A549 treated with dexamethasone at 1 μM for 4 hours (cell line): ENCODE data around the gene KRTAP12-2. TPM values are rescaled to one million over a fixed set of nuclear protein-coding genes. Genes with fewer than 3 reads are reported as not detected.

Source experiments
- total RNA-seq: library from RNA; stranded (reverse); fragments of 200-300 nt; extraction: Qiagen RNA extraction; gene quantifications from 5 replicates; pipeline ENCODE4 v1.2.3, GENCODE V29; 2022

Gene KRTAP12-2, protein sequence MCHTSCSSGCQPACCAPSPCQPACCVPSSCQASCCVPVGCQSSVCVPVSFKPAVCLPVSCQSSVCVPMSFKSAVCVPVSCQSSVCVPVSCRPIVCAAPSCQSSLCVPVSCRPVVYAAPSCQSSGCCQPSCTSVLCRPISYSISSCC
- not detected in 5 replicates for total RNA-seq

GRCh38 chr21:44666401-44667320, at the start of gene KRTAP12-2:
Gene KRTAP12-2, minus strand, starts transcription at chr21:44666927. Its CDS starts 41 bp downstream, at chr21:44666886.

GRCh38 chr21:44711327-44712202, 44.8 kb upstream of the KRTAP12-2 start, which contains the start of gene TSPEAR:
Gene TSPEAR, minus strand, starts transcription at chr21:44711572. Its CDS starts 58 bp downstream, at chr21:44711514.

GRCh38 chr21:44697172-44697810, 30.6 kb upstream of the KRTAP12-2 start, which contains the start of gene KRTAP10-12:
Gene KRTAP10-12, plus strand, starts transcription at chr21:44697172. Its CDS starts 30 bp downstream, at chr21:44697202.

GRCh38 chr21:44681861-44682579, 15.3 kb upstream of the KRTAP12-2 start, which contains the start of gene KRTAP12-1:
Gene KRTAP12-1, minus strand, starts transcription at chr21:44682163. Its CDS starts 40 bp downstream, at chr21:44682123.

GRCh38 chr21:44657635-44658540, 8.8 kb downstream of the KRTAP12-2 start, which contains the start of gene KRTAP12-3:
Gene KRTAP12-3, plus strand, starts transcription at chr21:44657932. Its CDS starts 48 bp downstream, at chr21:44657980.

GRCh38 chr21:44654576-44655175, 12.1 kb downstream of the KRTAP12-2 start, which contains the start of gene KRTAP12-4:
Gene KRTAP12-4, minus strand, starts transcription at chr21:44654659. Its CDS starts 45 bp downstream, at chr21:44654614.

DNA sequence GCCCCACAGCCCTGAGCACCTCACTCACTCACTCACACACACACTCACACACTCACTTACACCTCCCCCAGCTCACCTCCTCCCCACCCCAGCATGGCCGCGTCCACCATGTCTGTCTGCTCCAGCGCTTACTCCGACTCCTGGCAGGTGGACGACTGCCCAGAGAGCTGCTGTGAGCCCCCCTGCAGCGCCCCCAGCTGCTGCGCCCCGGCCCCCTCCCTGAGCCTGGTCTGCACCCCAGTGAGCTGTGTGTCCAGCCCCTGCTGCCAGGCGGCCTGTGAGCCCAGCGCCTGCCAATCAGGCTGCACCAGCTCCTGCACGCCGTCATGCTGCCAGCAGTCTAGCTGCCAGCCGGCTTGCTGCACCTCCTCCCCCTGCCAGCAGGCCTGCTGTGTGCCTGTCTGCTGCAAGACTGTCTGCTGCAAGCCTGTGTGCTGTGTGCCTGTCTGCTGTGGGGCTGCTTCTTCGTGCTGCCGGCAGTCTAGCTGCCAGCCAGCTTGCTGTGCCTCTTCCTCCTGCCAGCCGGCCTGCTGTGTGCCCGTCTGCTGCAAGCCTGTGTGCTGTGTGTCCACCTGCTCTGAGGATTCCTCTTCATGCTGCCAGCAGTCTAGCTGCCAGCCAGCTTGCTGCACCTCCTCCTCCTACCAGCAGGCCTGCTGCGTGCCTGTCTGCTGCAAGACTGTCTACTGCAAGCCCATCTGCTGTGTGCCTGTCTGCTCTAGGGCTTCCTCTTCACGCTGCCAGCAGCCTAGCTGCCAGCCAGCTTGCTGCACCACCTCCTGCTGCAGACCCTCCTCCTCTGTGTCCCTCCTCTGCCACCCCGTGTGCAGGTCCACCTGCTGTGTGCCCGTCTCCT, 20.1 kb downstream of the KRTAP12-2 start, which contains the start of gene KRTAP10-11:
KRTAP10-11 (plus strand) TSS at position 49 of the 856 bp plus-strand sequence; CDS start at position 94, 45 bp downstream.

DNA sequence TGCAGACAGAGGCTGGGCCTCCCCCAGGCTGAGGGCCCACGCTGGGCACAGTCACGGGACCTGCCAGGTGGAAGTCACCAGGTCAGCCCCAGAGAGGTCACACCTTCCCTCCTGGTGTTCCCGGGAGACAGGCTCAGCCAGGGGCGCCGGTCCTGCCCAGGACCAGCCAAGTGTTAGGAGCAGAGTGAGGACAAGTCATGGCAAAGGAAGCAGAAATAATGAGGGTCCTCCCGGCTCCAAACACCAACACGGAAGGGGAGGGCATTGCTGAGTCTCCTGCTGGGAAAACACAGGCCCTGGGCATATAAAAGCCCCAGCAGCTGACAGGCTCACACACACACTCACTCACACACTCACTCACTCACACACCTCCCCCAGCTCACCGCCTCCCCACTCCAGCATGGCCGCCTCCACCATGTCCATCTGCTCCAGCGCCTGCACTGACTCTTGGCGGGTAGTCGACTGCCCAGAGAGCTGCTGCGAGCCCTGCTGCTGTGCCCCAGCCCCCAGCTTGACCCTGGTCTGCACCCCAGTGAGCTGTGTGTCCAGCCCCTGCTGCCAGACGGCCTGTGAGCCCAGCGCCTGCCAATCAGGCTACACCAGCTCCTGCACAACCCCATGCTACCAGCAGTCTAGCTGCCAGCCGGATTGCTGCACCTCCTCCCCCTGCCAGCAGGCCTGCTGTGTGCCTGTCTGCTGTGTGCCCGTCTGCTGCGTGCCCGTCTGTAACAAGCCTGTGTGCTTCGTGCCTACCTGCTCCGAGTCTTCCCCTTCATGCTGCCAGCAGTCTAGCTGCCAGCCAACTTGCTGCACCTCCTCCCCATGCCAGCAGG, 29.5 kb downstream of the KRTAP12-2 start, which contains the start of gene KRTAP10-10:
KRTAP10-10 (plus strand) TSS at position 339 of the 833 bp plus-strand sequence; CDS start at position 401, 62 bp downstream.

DNA sequence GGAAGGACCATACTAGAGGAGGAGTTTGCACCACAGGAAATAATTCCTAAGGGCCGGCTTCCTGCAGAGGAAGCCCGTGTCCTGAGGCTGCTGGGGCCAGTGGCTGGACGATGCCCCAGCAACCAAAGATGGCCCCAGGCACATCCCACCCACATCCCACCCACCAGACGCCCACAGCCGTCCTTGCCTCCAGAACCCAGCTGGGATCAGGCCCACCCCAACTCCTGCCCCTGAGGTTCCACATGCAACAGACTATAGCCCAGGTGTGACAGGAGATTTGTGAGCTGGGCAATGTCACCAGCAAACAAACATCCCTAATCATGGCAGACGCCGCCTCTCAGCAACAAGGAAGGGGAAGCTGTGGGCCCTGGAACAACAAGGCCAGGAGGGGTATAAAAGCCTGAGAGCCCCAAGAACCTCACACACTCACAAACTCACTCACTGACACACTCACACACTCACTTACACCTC, 40.0 kb downstream of the KRTAP12-2 start, which contains the start of gene KRTAP10-9:
KRTAP10-9 (plus strand) TSS at position 421 of the 471 bp plus-strand sequence. CDS start 79 bp downstream, outside the sequence.

Other genes with a start within 250 kb of the KRTAP12-2 start
- gene LRRC3, start 211.4 kb downstream of the KRTAP12-2 start, total RNA-seq = 1.7 to 2.5 TPM (median 2.4 TPM) in 5 replicates
- not detected in 5 replicates for gene KRTAP10-1, start 126.7 kb downstream of the KRTAP12-2 start, total RNA-seq
- gene KRTAP10-2, start 115.4 kb downstream of the KRTAP12-2 start, total RNA-seq = not detected in 5 replicates
- not detected in 5 replicates for gene KRTAP10-3, start 108.1 kb downstream of the KRTAP12-2 start, total RNA-seq
- not detected in 5 replicates for gene KRTAP10-4, start 93.2 kb downstream of the KRTAP12-2 start, total RNA-seq
- not detected in 5 replicates for gene KRTAP10-5, start 86.3 kb downstream of the KRTAP12-2 start, total RNA-seq
- not detected in 5 replicates for gene KRTAP10-6, start 74.4 kb downstream of the KRTAP12-2 start, total RNA-seq
- gene KRTAP10-7, start 66.3 kb downstream of the KRTAP12-2 start, total RNA-seq = not detected in 5 replicates
- gene KRTAP10-8, start 54.8 kb downstream of the KRTAP12-2 start, total RNA-seq = not detected in 5 replicates
- gene KRTAP10-9, start 39.8 kb downstream of the KRTAP12-2 start, total RNA-seq = not detected in 5 replicates
- gene KRTAP10-10, start 29.6 kb downstream of the KRTAP12-2 start, total RNA-seq = not detected in 5 replicates
- not detected in 5 replicates for gene KRTAP10-11, start 20.5 kb downstream of the KRTAP12-2 start, total RNA-seq
- not detected in 5 replicates for gene KRTAP12-4, start 12.3 kb downstream of the KRTAP12-2 start, total RNA-seq
- gene KRTAP12-3, start 9.0 kb downstream of the KRTAP12-2 start, total RNA-seq = not detected in 5 replicates
- not detected in 5 replicates for gene KRTAP12-1, start 15.2 kb upstream of the KRTAP12-2 start, total RNA-seq
- gene KRTAP10-12, start 30.2 kb upstream of the KRTAP12-2 start, total RNA-seq = not detected in 5 replicates
- gene TSPEAR, start 44.6 kb upstream of the KRTAP12-2 start, total RNA-seq = 0.04 TPM in 1 of 5 replicates, not detected in the others
- 28.1 to 33.5 TPM (median 32.3 TPM) in 5 replicates for gene UBE2G2, start 134.9 kb upstream of the KRTAP12-2 start, total RNA-seq
- 58.2 to 69.1 TPM (median 66.8 TPM) in 5 replicates for gene SUMO3, start 151.1 kb upstream of the KRTAP12-2 start, total RNA-seq
- gene PTTG1IP, start 206.8 kb upstream of the KRTAP12-2 start, total RNA-seq = 88.5 to 101 TPM (median 96.8 TPM) in 5 replicates